ENCODE data around the gene ITGA5. TPM values are rescaled to one million over a fixed set of nuclear protein-coding genes. Genes with fewer than 3 reads are reported as not detected.

The ITGA5 gene
- total RNA-seq, 1 experiment from 2014 or later = 12.2 TPM

- H4K8ac ChIP-seq (replicated peaks; ENCODE audit: insufficient read length, low read depth, low read length) = no peak overlapping the region
- Mint-ChIP-seq H3K27me3 (ENCODE audit: low read depth) (peaks cover 36% of the 10 kb centered on the region), H3K27ac (no peak overlapping the region), H3K36me3 (ENCODE audit: insufficient read depth in 1 of 3, low read depth in 3 of 3) (no peaks in the 10 kb centered on the region; a peak in 1 of 7 replicates), H3K9me3 (no peaks in the 10 kb centered on the region), H3K4me3 (no peak overlapping the region), H3K4me1 (peaks cover 29 to 33% of the 10 kb centered on the region in 2 experiments)
- no peak overlapping the region for H4K91ac ChIP-seq (ENCODE audit: insufficient read length, low read depth, low read length)
- H3K4me1 ChIP-seq (ENCODE audit: insufficient read depth, low read length) = peaks cover 1% of the 10 kb centered on the region; the same call in 1 of the 2 replicates
- no peak for DNase-seq
- H3K9ac ChIP-seq (ENCODE audit: extremely low read depth, insufficient read length, low read length) = no peak overlapping the region
- no peak overlapping the region for H3K27ac ChIP-seq (ENCODE audit: insufficient read length, low read depth, low read length)
- H3K27me3 ChIP-seq (ENCODE audit: insufficient read depth, low read length) = no peaks in the 10 kb centered on the region; the same call in 1 of the 2 replicates
- H2BK120ac ChIP-seq (ENCODE audit: low read depth, low read length, poor library complexity, severe bottlenecking) = no peak overlapping the region
- H3K14ac ChIP-seq (ENCODE audit: insufficient read depth, low read length) = no peak overlapping the region
- peaks cover 16% of the 10 kb centered on the region for H3K23me2 ChIP-seq (ENCODE audit: insufficient read length, low read depth, low read length, poor library complexity, severe bottlenecking)
- no peaks in the 10 kb centered on the region for H3K79me1 ChIP-seq (ENCODE audit: insufficient read depth, low read depth, low read length, poor library complexity, severe bottlenecking)
- H3K23ac ChIP-seq (ENCODE audit: insufficient read length, low read depth, low read length) = no peak overlapping the region
- no peak overlapping the region for H3K18ac ChIP-seq (ENCODE audit: insufficient read length, low read depth, low read length)
- no peak for TF ChIP-seq CTCF (conservative IDR thresholded peaks at IDR 0.05)
- WGBS (ENCODE audit: extremely low coverage, insufficient read length, low lambda C conversion rate) = no CpG with 5 or more reads among the region's 4 CpGs
- no peak overlapping the region for H2AFZ ChIP-seq (ENCODE audit: low read length)
- no peak overlapping the region for H3K56ac ChIP-seq (ENCODE audit: insufficient read length, low read depth, low read length)
- H3K79me2 ChIP-seq (ENCODE audit: insufficient read depth, low read length) = no peaks in the 10 kb centered on the region
- no peak overlapping the region for H3T11ph ChIP-seq (ENCODE audit: low read length)
- H2AK5ac ChIP-seq (ENCODE audit: insufficient read length, low read length) = no peak overlapping the region
- no peak overlapping the region for H2BK15ac ChIP-seq (ENCODE audit: low read depth, low read length)
- no peak overlapping the region for H4K5ac ChIP-seq (ENCODE audit: insufficient read length, low read depth, low read length)
- H2BK12ac ChIP-seq (ENCODE audit: insufficient read length, low read depth, low read length) = no peak overlapping the region
- no peak overlapping the region for H3K4me2 ChIP-seq (ENCODE audit: insufficient read depth, insufficient read length, low read length)
- no peaks in the 10 kb centered on the region for H3K9me3 ChIP-seq (ENCODE audit: control insufficient read depth, low read depth, low read length)
- H2BK20ac ChIP-seq (ENCODE audit: low read depth, low read length, poor library complexity, severe bottlenecking) = no peak overlapping the region
- no peak overlapping the region for H2BK5ac ChIP-seq (ENCODE audit: insufficient read length, low read length)
- no peak overlapping the region for H3K4ac ChIP-seq (ENCODE audit: low read depth, low read length)
- H4K20me1 ChIP-seq (ENCODE audit: control insufficient read depth, insufficient read depth, insufficient read length) = no peaks in the 10 kb centered on the region
Measured at GRCh38 chr12:54415221-54415929, 3.7 kb downstream of the ITGA5 start.
